HG03280 (cell line): ENCODE results near the gene STAC3.

Source experiments
- ATAC-seq: cut with Tn5 transposase; IDR thresholded peaks from one replicate; pipeline ENCODE4 v1.9.1; 2021; ENCODE audit warnings: mild to moderate bottlenecking, moderate library complexity; ENCODE audit not compliant: unreplicated experiment

STAC3 gene

DNA sequence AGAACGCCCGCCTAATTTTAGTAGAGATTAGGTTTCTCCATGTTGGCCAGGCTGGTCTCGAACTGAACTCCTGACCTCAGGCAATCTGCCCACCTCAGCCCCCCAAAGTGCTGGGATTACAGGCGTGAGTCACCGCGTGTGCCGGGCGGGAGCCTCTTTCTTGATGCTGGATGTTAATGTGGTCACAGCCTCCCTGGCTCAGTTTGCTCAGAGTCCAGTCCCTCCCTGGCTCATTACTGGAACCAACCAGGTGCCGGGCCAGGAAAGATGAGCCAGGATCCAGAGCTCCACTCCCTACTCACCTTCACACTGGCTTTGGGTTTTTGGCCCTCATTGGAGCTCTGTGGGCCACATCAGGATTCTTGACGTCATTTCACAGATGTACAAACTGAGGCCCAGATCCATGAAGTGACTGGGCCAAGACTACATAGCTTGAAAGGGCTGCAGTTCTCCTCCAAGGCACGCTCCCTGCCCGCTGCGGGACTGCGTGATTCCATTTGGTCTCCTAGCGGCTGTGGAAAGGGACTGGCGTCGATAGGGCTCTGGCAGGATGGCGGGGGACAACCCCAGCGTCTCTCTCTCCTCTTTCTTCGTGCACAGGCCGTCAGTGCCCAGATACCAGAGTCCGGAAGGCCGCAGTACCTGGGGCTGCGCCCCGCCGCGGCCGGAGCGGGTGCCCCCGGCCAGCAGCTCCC lies 26.6 kb downstream of the STAC3 start:
- ATAC-seq, result no peak

DNA sequence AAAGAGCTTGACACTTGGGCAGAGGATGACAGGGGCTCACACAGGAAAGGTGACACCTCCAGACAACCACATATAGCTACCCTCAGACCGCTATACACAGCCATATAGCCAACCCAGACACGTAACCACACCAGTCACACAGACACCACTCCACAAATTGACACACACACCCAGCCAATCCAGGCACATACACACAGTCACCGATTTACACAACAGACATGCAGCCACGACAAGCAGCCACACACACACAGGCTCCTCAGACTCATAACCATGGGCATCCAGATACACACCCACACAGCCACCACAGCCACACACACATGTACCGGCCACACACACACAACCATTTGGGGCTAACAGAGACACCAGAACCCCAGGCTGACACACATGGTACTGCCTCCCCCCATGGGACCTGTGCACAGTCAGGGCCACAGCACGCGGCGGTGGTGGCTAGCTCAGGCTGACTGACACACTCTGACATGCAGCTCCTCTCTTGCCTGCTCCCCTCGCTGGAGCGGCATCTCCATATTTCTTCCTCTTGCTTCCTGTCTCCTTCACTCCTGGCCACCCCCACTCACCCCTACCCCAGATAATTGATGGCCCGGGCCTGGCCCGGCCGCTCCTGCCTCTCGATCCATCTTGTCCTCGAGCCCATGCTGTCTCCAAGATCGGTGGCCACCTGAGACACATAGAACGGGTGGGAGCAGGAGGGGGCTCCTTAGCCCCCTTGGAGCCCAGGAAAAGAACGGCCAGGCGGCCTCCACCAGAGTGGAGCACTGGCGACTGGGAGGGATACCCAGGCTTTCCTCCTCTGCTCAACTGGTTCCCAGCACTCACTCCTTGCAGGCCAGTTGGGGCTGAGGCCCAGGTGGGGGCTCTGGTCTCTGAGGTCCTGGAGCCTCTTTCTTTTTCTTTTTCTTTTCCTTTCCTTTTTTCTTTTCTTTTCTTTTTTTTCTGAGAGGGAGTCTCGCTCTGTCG lies 27.5 kb downstream of the STAC3 start:
- ATAC-seq, result no peak

DNA sequence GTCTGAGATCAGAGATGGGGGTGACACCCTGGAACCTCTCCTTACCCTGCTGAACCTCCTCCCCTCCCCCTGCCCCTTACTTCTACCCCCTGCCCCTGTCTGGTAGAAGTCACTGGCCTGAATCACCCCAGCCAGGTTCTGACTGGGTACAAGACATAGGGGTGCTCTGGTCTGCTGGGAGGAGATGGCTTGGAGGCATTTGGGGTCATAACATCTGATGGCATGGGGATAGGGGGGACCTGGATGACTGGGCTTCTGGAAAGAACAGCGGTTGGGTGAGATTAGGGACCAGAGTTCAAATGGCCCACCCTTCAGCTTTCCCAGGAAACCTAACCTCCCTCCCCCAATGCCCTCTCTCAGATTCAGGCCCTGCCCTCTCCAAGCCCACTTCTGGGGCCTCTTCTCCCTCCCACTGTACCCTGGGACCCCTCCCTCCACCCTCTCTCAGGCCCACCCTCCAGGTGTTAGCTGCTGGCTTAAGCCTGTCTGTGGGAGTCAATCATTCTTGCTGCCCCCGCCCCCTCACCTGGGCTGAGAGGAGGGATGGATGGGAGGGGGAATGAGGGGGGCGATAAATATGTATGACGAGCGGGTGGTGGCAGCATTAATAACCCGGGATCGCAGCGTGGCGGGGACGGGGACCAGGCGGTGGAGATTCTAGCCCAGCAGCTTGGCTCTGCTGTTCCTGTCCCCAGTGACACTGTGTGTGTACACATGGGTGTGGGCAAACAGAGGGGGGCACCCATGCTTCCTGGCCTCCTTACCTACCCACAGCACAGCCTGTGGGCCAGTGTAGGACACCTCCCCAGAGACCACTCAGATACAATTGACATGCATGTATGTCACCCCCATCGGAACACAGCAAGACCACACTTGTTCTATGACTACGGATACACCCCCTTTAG lies 28.4 kb downstream of the STAC3 start:
- no peak for ATAC-seq

DNA sequence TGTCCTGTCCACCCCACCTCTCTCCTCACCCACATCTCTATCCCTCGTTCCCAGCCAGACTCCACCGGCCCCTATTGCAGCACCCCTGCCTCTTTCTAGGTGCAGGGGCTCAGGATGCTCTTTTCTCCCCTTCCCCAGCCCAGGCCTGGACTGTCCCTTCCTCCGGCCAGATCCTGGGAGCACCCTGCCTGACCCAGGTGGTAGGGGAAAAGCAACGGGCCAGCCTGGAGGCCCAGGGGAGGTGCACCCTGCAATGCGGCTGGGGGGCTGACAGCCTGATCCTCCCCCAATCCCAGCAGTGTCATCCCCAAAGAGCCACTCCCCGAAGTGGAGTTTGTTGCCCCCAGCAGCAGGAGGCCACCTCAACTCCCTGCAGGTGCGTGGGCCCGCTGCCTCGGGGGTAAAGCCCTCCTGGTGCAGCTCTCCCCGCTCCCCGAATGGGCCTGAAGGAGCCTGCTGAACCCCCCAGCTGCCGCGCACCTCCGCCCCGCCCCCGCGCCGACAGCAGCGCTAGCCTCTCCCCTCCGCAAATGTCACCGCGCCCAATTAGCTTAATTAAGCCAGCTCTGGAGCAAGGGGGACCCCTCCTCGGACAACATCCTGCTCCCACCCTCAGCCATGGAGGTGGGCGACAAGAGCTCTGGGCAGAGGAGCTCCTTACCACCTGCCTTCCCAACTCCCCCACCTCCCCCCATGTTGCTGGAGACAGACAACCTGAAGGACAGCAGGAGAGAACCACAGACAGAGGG lies 29.6 kb downstream of the STAC3 start:
- no peak for ATAC-seq

DNA sequence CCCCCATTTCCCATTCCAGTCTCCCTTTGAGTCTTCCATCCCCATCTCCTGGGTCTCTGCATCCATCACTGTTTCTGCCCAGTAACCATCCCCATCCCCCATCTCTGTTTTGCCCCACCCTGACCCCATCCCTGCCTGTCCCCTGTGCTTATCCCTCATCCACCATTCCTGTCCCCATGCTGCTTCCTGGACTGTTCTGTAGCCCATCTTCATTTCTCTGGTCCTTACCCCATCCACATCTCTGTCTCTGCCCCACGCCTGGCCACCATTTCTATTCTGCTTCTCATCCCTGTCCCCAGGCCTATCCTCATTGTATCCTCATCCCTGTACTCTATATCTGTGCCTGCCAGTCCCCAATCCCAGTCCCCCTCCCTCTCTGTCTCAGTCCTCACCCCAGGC lies 30.2 kb downstream of the STAC3 start:
- no peak for ATAC-seq

DNA sequence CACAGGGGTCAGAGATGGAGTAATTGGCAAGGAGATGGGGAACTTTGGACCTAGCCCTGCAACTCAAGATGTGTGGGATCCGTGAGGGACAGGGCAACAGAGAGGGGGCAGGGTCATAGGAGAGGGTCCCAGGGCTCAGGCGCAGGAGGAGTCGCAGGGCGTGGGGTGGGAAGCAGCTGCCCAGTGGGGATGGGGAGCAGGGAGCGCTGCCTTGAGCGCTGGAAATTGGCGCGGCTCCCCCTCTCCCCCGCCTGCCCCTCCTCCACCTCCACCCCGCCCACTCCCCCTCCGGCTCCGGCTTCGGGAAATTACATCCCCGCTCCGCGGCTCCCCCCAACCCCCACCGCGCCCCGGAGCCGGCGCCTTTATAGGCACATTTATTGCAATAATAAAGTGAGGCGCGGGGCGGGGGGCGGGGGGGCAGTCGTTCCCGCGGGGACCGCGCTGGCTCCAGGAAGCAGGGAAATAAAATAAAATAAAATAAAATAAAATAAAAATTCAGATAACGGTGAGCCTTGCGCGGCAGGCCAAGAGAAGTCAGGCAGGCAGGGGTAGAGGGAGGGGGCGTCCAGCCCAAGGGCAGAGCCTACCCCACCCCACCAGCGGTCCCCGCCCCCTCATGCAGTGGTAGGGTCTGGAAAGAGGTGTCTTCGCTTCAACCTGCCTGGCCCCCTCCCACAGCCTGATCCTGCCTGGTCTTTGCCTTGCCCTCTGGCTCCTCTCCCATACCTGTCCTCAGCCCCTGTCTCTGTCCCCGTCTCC lies 30.8 kb downstream of the STAC3 start:
- no peak for ATAC-seq

DNA sequence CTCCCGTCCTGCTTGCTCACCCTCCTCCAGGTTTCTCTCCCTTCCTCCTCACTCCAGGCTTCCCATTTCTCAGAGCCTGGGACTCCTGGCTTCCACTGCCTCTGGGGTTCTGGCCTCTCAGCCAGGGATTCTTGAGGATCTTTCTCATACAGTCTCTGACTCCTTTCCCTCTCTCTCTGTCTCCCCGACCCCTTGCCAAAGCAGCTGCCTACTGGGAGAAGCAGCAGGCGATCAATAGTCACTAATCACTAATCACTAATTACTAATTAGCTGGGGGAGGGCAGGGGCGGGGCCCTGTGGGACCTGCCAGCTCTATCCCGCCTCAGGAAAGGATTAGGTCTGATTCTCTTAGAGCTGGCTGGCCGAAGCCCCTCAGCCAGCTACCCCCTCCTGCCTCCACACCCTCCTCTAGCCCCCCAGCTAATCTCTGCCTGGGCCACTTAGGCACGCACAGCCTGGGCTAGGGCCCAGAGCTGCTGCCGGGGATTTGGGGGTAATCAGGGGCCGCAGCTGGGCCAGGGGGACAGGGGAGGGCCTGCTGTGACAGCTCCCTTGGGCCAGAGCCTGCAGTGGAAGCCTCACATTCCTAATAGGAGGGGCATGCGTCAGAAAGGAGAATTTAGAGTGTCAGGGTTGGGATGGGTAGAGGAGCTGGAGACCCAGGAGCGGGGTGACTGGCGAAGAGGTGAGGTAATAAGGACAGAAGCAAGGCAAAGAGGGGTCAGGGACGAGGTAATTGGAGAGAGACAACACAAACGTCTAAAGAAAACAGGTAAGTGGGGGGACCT lies 31.6 kb downstream of the STAC3 start:
- no peak for ATAC-seq

DNA sequence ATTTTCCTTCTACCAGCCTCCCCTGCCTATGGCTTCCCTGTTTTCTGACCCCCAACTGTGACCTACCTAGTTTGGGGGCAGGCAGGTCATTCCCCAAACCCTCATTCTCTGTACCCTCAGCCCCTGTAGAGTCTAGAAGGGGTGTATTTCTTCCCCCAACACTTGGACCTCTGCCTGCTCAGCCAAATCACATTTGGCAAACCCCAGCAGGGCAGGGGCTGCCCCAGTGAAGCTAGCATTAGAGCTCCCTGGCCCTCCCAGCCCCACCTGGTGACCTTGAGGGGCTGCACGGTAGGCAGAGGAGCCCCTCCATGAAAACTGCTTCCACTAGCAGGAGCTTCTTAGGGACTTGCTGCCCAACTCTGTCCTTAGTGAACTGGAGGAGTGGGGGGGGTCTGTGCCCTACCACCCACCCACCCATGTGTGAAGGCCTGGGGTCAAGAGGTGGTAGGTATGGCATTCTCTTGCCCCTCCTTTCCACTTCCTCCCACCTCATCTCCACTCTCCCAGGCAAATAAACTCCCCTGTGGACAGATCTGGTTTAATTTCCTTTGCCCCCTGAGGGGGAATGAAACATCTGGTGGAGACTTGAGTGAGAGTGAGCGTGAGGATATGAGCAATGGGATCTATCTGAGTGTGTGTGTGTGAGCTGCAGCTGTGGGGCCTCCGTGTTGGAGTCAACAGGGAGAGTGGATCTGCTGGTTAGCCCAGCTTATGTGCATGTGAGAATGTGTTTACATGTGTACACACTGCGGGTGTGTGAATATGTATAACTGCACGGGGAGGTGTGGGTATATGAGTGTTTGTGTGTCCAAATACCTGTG lies 32.7 kb downstream of the STAC3 start:
- no peak for ATAC-seq

DNA sequence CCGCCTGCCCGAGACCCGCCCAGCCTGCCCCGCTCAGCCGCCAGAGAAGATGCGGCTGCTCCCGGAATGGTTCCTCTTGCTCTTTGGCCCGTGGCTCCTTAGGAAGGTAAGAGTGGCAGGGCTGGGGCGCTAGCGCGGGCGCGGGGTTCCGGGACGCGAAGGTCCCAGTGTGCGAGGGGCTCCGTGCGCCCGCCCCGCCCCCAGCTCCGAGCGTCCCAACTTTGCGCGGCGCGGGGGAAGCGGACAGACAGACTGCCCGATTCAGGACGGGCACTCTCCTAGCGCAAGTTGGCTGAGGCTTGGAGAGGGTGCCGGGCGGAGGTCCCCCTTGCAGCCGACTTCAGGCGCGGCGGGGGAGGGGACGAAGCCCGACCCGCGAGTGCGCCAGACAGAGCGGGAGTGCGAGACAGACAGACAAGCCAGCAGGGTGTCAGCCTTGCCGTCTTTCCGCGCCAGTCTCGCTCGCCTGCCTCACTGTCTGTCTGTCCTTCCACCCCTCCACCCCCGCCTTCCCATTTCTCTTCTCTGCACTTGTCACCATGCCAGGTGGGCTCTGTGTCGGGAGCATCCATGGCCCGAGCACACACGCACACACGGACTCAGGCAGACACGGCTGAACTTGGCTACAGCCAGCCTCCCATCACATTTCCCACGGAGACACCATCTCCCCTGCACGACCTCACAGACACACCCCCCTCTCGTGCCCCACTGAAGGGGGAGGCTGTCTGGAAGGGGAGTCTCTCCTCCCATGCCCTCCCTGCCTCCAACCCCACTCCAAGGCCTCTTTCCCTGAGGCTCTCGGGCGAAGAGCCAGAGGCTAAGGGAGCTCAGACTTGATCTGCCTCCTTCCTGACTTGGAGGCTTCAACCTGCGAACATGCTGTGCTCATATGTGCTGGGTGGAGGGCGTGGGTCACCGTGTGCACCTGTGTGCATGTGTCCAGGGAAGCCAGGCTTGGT lies 33.8 kb downstream of the STAC3 start:
- no peak for ATAC-seq

DNA sequence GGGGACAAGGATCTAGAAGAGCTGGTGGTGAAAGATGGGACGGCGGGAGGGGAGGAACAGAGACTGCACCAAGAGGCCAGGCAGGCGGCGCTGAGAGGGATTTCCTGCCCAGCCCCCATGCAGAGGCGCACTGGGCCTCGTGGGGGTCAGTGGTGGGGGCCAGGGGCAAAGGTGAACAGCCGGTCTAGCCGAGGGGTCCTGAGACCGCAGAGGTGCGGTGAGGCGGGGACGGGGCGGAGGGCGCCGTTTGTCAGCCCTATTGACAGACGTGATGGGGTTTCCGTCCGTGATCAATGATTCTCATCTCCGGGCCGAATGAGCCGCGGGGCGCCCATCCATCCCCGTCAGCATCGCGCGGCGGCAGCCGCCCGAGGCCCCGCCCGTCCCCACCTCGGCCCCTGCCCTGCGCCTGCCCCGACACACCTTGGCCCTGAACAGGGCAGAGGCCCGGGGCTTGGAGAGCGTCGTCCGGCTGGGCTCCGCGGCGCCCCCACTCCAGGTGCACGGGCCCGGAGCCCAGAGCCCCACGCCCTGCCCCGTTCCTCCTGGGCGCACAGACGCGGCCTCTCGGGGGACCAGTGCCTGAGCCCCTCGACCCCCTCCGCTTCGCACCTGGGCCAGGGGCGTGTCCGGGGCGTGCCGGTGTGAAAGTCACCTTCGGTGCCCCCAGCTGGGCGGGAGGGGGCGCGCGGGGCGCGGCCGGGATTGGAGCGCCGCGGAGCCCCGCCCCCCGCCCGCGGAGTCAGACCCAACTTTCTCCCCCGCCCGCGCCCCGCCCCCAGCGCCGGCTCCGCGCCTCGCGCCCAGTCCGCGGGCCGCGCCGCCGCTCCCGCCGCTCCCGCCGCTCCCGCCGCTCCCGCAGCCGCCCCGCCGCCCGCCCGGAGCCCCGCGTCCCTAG lies 34.7 kb downstream of the STAC3 start, which contains the start of gene NXPH4:
Gene NXPH4 (plus strand): TSS at position 781 of the 898 bp plus-strand sequence. CDS start 176 bp downstream, outside the sequence.
- ATAC-seq, result no peak

DNA sequence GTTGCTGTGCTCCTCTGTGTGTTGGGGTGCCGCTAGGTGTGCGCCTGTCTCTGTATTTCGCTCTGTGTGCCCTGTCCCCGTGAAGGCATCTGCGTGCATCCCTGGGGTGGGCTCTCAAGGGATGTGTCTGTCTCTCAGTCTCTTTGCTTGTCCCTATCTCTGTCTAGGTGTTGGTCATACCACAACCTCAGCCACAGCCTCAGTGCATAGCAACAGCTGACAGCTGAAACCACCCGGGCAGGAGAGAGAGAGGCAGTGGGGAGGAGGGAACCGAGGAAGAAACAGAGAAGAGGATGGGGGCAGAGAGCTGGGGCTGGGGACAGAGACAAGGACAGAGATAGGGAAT lies 35.3 kb downstream of the STAC3 start:
- ATAC-seq, result no peak

DNA sequence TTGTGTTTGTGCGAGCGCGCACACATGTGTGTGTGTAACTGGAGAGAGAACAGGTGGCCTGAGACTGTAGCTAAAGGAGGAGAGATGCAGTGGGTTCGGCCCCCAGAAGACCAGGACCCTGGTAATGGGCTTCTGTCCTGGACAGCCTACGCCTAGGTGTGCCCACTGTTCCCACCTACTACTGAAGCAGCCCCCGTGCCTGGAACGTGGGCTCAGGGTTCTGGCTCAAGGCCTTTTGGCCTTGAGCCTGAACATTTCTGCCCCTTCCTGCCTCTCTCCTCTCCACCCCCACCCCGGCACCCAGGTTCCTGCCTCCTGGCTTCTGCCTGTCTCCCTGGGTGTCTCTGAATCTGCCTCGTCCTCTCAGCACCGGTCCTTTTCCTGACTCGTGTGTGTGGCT lies 35.9 kb downstream of the STAC3 start:
- no peak for ATAC-seq

DNA sequence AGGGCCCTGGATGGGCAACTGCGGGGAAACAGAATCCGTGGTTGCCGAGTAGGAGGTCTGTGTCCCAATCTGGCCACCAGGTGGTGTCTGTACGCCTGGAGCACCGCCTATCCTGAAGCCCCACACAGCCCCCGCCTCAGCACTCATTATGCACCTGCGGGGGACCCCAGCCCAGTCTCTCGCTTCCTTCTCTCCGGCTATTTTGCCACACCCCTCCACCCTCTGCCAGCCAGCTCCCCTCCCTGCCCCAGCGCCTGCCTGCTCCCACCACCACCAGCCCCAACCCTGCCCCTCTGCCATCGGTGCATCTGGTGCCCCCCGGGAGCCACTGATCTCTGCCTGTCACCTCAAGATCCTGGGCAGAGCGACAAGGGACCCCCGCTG lies 36.6 kb downstream of the STAC3 start:
- no peak for ATAC-seq

DNA sequence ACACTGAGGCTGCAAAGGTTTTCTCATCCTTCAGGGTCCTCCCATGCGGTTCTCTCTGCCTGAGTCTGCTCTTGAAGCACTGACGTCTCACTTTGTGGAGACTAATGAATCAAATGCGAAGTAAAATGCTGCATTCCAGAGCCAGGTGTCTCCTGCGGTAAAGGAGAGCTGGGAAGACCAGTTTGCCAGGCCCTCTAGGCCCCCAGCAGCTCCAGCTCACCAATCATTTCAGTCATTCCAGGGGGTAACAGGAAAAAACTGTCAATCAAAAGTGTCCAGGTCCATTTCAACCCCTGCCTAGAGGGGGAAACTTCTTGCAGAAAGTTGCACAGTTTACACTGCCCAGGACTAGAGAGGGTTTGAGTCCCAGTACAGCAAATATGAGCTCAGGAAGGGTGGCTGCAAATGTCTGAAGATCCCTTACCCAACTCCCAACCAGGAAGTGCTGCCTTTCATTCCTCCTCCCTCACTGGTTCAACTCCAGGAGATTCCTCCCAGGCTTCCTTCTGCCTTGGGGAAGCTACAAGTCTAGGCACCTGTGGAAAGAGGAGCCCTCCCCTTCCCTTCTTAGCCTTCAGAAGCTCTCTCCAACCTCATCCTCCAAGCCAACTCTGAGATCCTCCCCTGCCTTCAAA lies 37.1 kb downstream of the STAC3 start:
- no peak for ATAC-seq

DNA sequence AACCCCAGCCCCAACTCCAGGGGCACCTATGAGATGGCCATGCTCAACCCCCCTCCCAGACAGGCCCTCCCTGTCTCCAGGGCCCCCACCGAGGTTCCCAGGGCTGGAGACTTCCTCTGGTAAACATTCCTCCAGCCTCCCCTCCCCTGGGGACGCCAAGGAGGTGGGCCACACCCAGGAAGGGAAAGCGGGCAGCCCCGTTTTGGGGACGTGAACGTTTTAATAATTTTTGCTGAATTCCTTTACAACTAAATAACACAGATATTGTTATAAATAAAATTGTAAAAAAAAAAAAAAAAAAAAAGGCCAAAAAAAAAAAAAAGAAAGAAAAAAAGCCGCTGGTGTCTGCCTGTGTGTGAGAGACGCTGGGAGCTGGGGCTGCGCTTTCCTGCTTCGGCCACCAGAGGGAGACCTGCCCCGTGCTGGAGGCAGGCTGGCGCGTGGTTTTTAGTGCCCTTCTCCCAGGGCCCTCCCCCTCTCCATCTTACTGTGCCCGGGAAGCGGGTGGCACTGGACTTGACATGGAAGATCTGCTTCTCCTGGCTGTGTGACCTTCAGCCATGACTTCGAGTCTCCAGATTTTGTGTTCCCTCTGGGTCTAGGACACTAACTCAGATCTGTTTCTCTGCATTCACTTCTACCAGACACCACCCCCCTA lies 37.8 kb downstream of the STAC3 start:
- no peak for ATAC-seq
